H1 (cell line): ENCODE results near the gene TBPL2. TPM values are rescaled to one million over a fixed set of nuclear protein-coding genes. Genes with fewer than 3 reads are reported as not detected.

Source experiments
- CTCF ChIA-PET: fragments of 300-600 bp; sonication (Branson Sonifier 250); formaldehyde crosslinking; loops from one replicate; lab custom pipeline; 2021; ENCODE audit not compliant: partially characterized antibody; lab: Charles Lee
- POLR2A ChIA-PET: fragments of 300-600 bp; sonication (Branson Sonifier 250); formaldehyde crosslinking; loops from one replicate; lab custom pipeline; 2021; ENCODE audit warnings: inconsistent platforms; ENCODE audit not compliant: partially characterized antibody; lab: Charles Lee
- DNase-seq, 2 experiments: peaks; one replicate each; pipeline versions ENCODE4 v3.0.0 to v3.0.0-alpha.2; 2010 to 2022; ENCODE audit warnings: low spot score in 2 of 2, low read depth in 1 of 2, mixed read lengths in 1 of 2
- FAIRE-seq: peaks from 2 replicates; lab custom pipeline; 2011; peaks lifted over from hg19 to GRCh38; lab: Jason Lieb, UNC
- H2AFZ ChIP-seq: 2 replicates; pipeline ENCODE4 v1.8.1; 2012; ENCODE audit warnings: low read length, inconsistent platforms
- H2AK5ac ChIP-seq: 2 replicates; pipeline ENCODE4 v1.6.1; 2013; ENCODE audit warnings: low read depth, low read length
- H2BK120ac ChIP-seq: replicated peaks from 2 replicates; pipeline ENCODE3; 2013; ENCODE audit warnings: low read depth, low read length, inconsistent platforms
- H2BK12ac ChIP-seq: 2 replicates; pipeline ENCODE4 v1.6.1; 2013; ENCODE audit warnings: low read depth, low read length
- H2BK15ac ChIP-seq: 2 replicates; pipeline ENCODE4 v1.6.1; 2013; ENCODE audit warnings: low read length
- H2BK20ac ChIP-seq: 2 replicates; pipeline ENCODE4 v1.6.1; 2013; ENCODE audit warnings: low read length
- H2BK5ac ChIP-seq: 2 replicates; pipeline ENCODE4 v1.6.1; 2013; ENCODE audit warnings: low read depth, low read length
- H3K14ac ChIP-seq: 2 replicates; pipeline ENCODE4 v1.6.1; 2013; ENCODE audit warnings: inconsistent platforms; ENCODE audit not compliant: insufficient read length
- H3K18ac ChIP-seq: 2 replicates; pipeline ENCODE4 v1.6.1; 2013; ENCODE audit warnings: low read length; ENCODE audit errors: extremely low read depth
- H3K23ac ChIP-seq: 2 replicates; pipeline ENCODE4 v1.6.1; 2013; ENCODE audit warnings: inconsistent platforms; ENCODE audit not compliant: insufficient read length
- H3K23me2 ChIP-seq: 2 replicates; pipeline ENCODE4 v1.6.1; 2013; ENCODE audit warnings: low read depth, low read length
- H3K27ac ChIP-seq: 2 replicates; pipeline ENCODE4 v1.6.1; 2011; ENCODE audit warnings: low read depth, low read length, inconsistent platforms
- H3K27me3 ChIP-seq, 4 experiments: replicated peaks in 1 of 4; 1 replicate in 1 of 4; 2 replicates in 3 of 4; pipeline versions ENCODE4 v1.6.1 to v1.8.1; 2011 to 2013; ENCODE audit warnings: low read length in 3 of 4, mild to moderate bottlenecking in 3 of 4, inconsistent platforms in 2 of 4, mixed read lengths in 2 of 4, moderate library complexity in 1 of 4; ENCODE audit not compliant: control insufficient read depth in 3 of 4, insufficient read depth in 3 of 4; ENCODE audit errors: extremely low read depth in 1 of 4
- H3K36me3 ChIP-seq, 4 experiments: 2 replicates each; pipeline versions ENCODE4 v1.6.1 to v1.8.1; 2011 to 2013; ENCODE audit warnings: mild to moderate bottlenecking in 4 of 4, low read length in 3 of 4, moderate library complexity in 2 of 4, control low read depth in 1 of 4, inconsistent platforms in 1 of 4; ENCODE audit not compliant: insufficient read depth in 4 of 4, control insufficient read depth in 2 of 4
- H3K4ac ChIP-seq: replicated peaks from 2 replicates; pipeline ENCODE3; 2013; ENCODE audit warnings: low read length, low read depth, mixed read lengths, inconsistent platforms; ENCODE audit not compliant: insufficient read length
- H3K4me1 ChIP-seq, 4 experiments: replicated peaks in 1 of 4; 1 replicate in 1 of 4; 2 replicates in 3 of 4; pipeline versions ENCODE4 v1.6.1 to v1.8.1; 2011 to 2013; ENCODE audit warnings: low read length in 3 of 4, inconsistent platforms in 2 of 4, mixed read lengths in 1 of 4; ENCODE audit not compliant: insufficient read depth in 4 of 4, control insufficient read depth in 3 of 4
- H3K4me2 ChIP-seq, 2 experiments: 2 replicates each; pipeline versions ENCODE4 v1.6.1 to v1.8.1; 2011 to 2013; ENCODE audit warnings: low read depth in 2 of 2, low read length in 2 of 2, control low read depth in 1 of 2, inconsistent platforms in 1 of 2, mild to moderate bottlenecking in 1 of 2; ENCODE audit not compliant: insufficient read depth in 1 of 2
- H3K4me3 ChIP-seq, 4 experiments: fragments of 200-600, 300-600 bp in 1 of 4; sonication (generic), shearing (Covaris generic), sonication (Bioruptor Twin) in 1 of 4; 2 replicates each; pipeline versions ENCODE4 v1.5.1 to v1.8.1; 2011 to 2016; ENCODE audit warnings: low read length in 4 of 4, low read depth in 3 of 4, control low read depth in 2 of 4, inconsistent platforms in 2 of 4, mild to moderate bottlenecking in 2 of 4, mixed read lengths in 1 of 4, moderate library complexity in 1 of 4; ENCODE audit not compliant: insufficient read depth in 2 of 4; ENCODE audit errors: extremely low read depth in 1 of 4
- H3K56ac ChIP-seq: replicated peaks from 2 replicates; pipeline ENCODE3; 2013; ENCODE audit warnings: low read depth, mild to moderate bottlenecking, mixed read lengths, low read length, inconsistent platforms; ENCODE audit not compliant: insufficient read length
- H3K79me1 ChIP-seq: 2 replicates; pipeline ENCODE4 v1.6.1; 2013; ENCODE audit warnings: low read depth, low read length, control low read depth
- H3K79me2 ChIP-seq, 2 experiments: 2 replicates each; pipeline versions ENCODE4 v1.6.1 to v1.8.1; 2012 to 2013; ENCODE audit warnings: low read length in 2 of 2, mild to moderate bottlenecking in 2 of 2, inconsistent platforms in 1 of 2; ENCODE audit not compliant: insufficient read depth in 2 of 2, control insufficient read depth in 1 of 2
- H3K9ac ChIP-seq, 4 experiments: replicated peaks in 1 of 4; 1 replicate in 1 of 4; 2 replicates in 3 of 4; pipeline versions ENCODE4 v1.6.1 to v1.8.1; 2011 to 2013; ENCODE audit warnings: low read depth in 3 of 4, low read length in 3 of 4, control low read depth in 2 of 4, mild to moderate bottlenecking in 2 of 4, moderate library complexity in 2 of 4, inconsistent platforms in 1 of 4; ENCODE audit errors: extremely low read depth in 1 of 4
- H3K9me3 ChIP-seq, 2 experiments: 2 replicates each; pipeline versions ENCODE4 v1.6.1 to v1.8.1; 2012 to 2013; ENCODE audit warnings: mild to moderate bottlenecking in 2 of 2, moderate library complexity in 2 of 2, control low read depth in 1 of 2, inconsistent platforms in 1 of 2, low read depth in 1 of 2, low read length in 1 of 2, mixed read lengths in 1 of 2; ENCODE audit not compliant: insufficient read depth in 2 of 2
- H4K20me1 ChIP-seq, 2 experiments: replicated peaks in 1 of 2; 2 replicates each; pipeline versions ENCODE3 to v1.8.1; 2011 to 2013; ENCODE audit warnings: inconsistent platforms in 2 of 2, low read length in 2 of 2, mild to moderate bottlenecking in 1 of 2; ENCODE audit not compliant: insufficient read depth in 2 of 2, control insufficient read depth in 1 of 2
- H4K5ac ChIP-seq: 2 replicates; pipeline ENCODE4 v1.6.1; 2013; ENCODE audit warnings: low read length, low read depth, mixed read lengths, inconsistent platforms; ENCODE audit not compliant: insufficient read length
- H4K8ac ChIP-seq: 2 replicates; pipeline ENCODE4 v1.8.0; 2013; ENCODE audit warnings: mild to moderate bottlenecking, moderate library complexity, low read length, inconsistent platforms; ENCODE audit not compliant: insufficient read depth; ENCODE audit errors: extremely low read depth
- H4K91ac ChIP-seq: replicated peaks from 2 replicates; pipeline ENCODE3; 2013; ENCODE audit warnings: low read length, mixed read lengths, inconsistent platforms; ENCODE audit not compliant: insufficient read length
- CTCF ChIP-seq, 3 experiments: IDR thresholded peaks; 1 replicate in 2 of 3; 2 replicates in 1 of 3; pipeline versions ENCODE4 v1.5.1 to v1.6.1; 2011; ENCODE audit warnings: low read length in 3 of 3, mild to moderate bottlenecking in 3 of 3, inconsistent platforms in 2 of 3, low read depth in 1 of 3, moderate library complexity in 1 of 3; ENCODE audit not compliant: insufficient read depth in 1 of 3; ENCODE audit errors: control extremely low read depth in 1 of 3
- JUN ChIP-seq: IDR thresholded peaks from 2 replicates; pipeline ENCODE4 v1.6.1; 2011; ENCODE audit warnings: low read depth, mild to moderate bottlenecking, improper control_type of control experiment, low read length
- KDM4A ChIP-seq: IDR thresholded peaks from one replicate; pipeline ENCODE4 v1.7.1; 2012; ENCODE audit warnings: low read depth, mild to moderate bottlenecking, moderate library complexity, low read length, inconsistent platforms; ENCODE audit not compliant: severe bottlenecking
- KDM5A ChIP-seq: fragments of 200-600 bp; IDR thresholded peaks from 2 replicates; pipeline ENCODE4 v1.7.1; 2012; ENCODE audit warnings: mild to moderate bottlenecking, low read length, inconsistent platforms, mixed read lengths
- MAFK ChIP-seq: IDR thresholded peaks from 2 replicates; pipeline ENCODE4 v1.6.1; 2012; ENCODE audit warnings: low read depth, mild to moderate bottlenecking, improper control_type of control experiment, low read length
- POLR2A ChIP-seq, 2 experiments: IDR thresholded peaks; 1 replicate in 1 of 2; 2 replicates in 1 of 2; pipeline ENCODE4 v1.6.1; 2011; ENCODE audit warnings: low read depth in 2 of 2, low read length in 2 of 2, mild to moderate bottlenecking in 2 of 2; ENCODE audit errors: control extremely low read depth in 1 of 2
- RAD21 ChIP-seq, 2 experiments: IDR thresholded peaks in 1 of 2; conservative IDR thresholded peaks in 1 of 2; 2 replicates each; pipeline ENCODE4 v1.6.1; 2011; ENCODE audit warnings: low read depth in 2 of 2, low read length in 2 of 2, improper control_type of control experiment in 1 of 2, inconsistent platforms in 1 of 2, mild to moderate bottlenecking in 1 of 2, moderate library complexity in 1 of 2
- SIN3A ChIP-seq, 2 experiments: IDR thresholded peaks in 1 of 2; conservative IDR thresholded peaks in 1 of 2; 2 replicates each; pipeline ENCODE4 v1.6.1; 2011 to 2012; ENCODE audit warnings: low read length in 2 of 2, improper control_type of control experiment in 1 of 2, low read depth in 1 of 2, mild to moderate bottlenecking in 1 of 2
- SP2 ChIP-seq: IDR thresholded peaks from 2 replicates; pipeline ENCODE4 v1.6.1; 2012; ENCODE audit warnings: mild to moderate bottlenecking, low read length, inconsistent platforms
- TCF12 ChIP-seq: IDR thresholded peaks from 2 replicates; pipeline ENCODE4 v1.6.1; 2011; ENCODE audit warnings: low read depth, mild to moderate bottlenecking, low read length
- WGBS, 2 experiments: shearing (Covaris generic) in 1 of 2; methylation state at CpG; one replicate each; pipeline versions ENCODE4 v1.1.6 to v1.1.7; 2013 to 2015; ENCODE audit warnings: low lambda C conversion rate in 2 of 2, mixed read lengths in 2 of 2, inconsistent platforms in 1 of 2, low coverage in 1 of 2, missing lambda C conversion rate in 1 of 2; ENCODE audit not compliant: insufficient replicate concordance in 2 of 2, insufficient coverage in 1 of 2, insufficient read length in 1 of 2; ENCODE audit errors: extremely low coverage in 1 of 2, missing lambda C conversion rate in 1 of 2; 5-methylcytosine and 5-hydroxymethylcytosine counted together
- polyA plus RNA-seq, 7 experiments: library from polyadenylated mRNA; depleted of rRNA in 3 of 7; stranded (reverse) in 5 of 7; unstranded in 2 of 7; fragments of >200 nt in 5 of 7; fragments of 200-250 nt in 2 of 7; gene quantifications; 1 replicate in 5 of 7; 2 replicates in 1 of 7; 4 replicates in 1 of 7; pipeline versions ENCODE4 v1.2.1 to v1.2.3, GENCODE V29; 2011 to 2013; ENCODE audit warnings: missing spikeins in 2 of 7, mixed read lengths in 2 of 7
- total RNA-seq: library from RNA; stranded (reverse); fragmentation: NEBNext Ultra II Directional; extraction: Animal tissue kit (Norgen Biotek cat#: 25700); gene quantifications from 2 replicates; pipeline ENCODE4 v1.2.1, GENCODE V29; 2021

The TBPL2 gene
- total and polyA plus RNA-seq, 2 of the 8 experiments (the other 6 are each of a cell fraction or from before 2014, with no cell fraction given): 0.03 TPM; not detected in 1

- no peak overlapping the region for H3K4ac ChIP-seq
- H3K56ac ChIP-seq: no peak overlapping the region
- CTCF ChIA-PET: interaction anchor here (0.6 to 3.7 kb wide), 38 partner anchors 9 to 1782 kb away, joined by 3 to 21 read pairs (median 3); no protein-coding TSS in a partner anchor
- H3K9me3 ChIP-seq: no peaks in the 10 kb centered on the region
- H3K4me1 ChIP-seq: no peaks in the 10 kb centered on the region; a peak in 2 of 7 replicates
- H4K20me1 ChIP-seq: no peaks in the 10 kb centered on the region
- H3K36me3 ChIP-seq: no peaks in the 10 kb centered on the region
- no peak overlapping the region for H3K18ac ChIP-seq
- H3K27me3 ChIP-seq: no peaks in the 10 kb centered on the region
- H2AK5ac ChIP-seq: no peak overlapping the region
- TF ChIP-seq POLR2A (IDR thresholded peaks at IDR 0.05; ENCODE audit: control extremely low read depth in 1 of 2, low read depth in 2 of 2, low read length in 2 of 2) (no peak), KDM4A (no peak), JUN (no peak), MAFK (no peak), CTCF (IDR thresholded peaks at IDR 0.05; ENCODE audit: control extremely low read depth in 1 of 3, insufficient read depth in 1 of 3, low read depth in 1 of 3, low read length in 3 of 3) (peak in 2 of 3 experiments; percentile 55 to 56; a peak in 3 of 4 replicates), TCF12 (no peak), SP2 (no peak), KDM5A (no peak), RAD21 (IDR thresholded peaks at IDR 0.05 in 1 of 2, conservative IDR thresholded peaks at IDR 0.05 in 1 of 2; ENCODE audit: low read depth in 2 of 2, low read length in 2 of 2) (peak; percentile 68 to 79), SIN3A (conservative IDR thresholded peaks at IDR 0.05 in 1 of 2, IDR thresholded peaks at IDR 0.05 in 1 of 2; ENCODE audit: low read depth in 1 of 2, low read length in 2 of 2) (no peak)
- TF ChIP-seq, all 59 proteins: peak for 2
- Histone ChIP-seq H2BK12ac (no peak overlapping the region), H3K79me2 (no peaks in the 10 kb centered on the region), H4K8ac (no peak overlapping the region), H3K23ac (no peak overlapping the region), H3K27ac (no peak overlapping the region), H3K23me2 (no peaks in the 10 kb centered on the region), H2AFZ (peak overlapping the region; percentile 54; the same call in 1 of the 2 replicates), H3K79me1 (no peaks in the 10 kb centered on the region), H4K5ac (no peak overlapping the region), H2BK120ac (no peak overlapping the region), H3K4me2 (no peak overlapping the region), H2BK5ac (no peak overlapping the region; the same call in 1 of the 2 replicates), H3K14ac (no peak overlapping the region), H3K4me3 (no peak overlapping the region), H2BK15ac (no peak overlapping the region), H3K9ac (no peak overlapping the region), H2BK20ac (no peak overlapping the region), H4K91ac (no peak overlapping the region)
- POLR2A ChIA-PET: interaction anchor here (0.6 kb wide), 1 partner anchor 258 kb away, joined by 3 read pairs; no protein-coding TSS in a partner anchor
- whole genome bisulfite sequencing, 2 experiments: 71% methylated on average over 10 of the region's 10 CpGs; no CpG with 5 or more reads in 1 of the 2 experiments
- FAIRE-seq (peak; percentile 89), DNase-seq (no peak)
These were observed 2.2 kb downstream of the TBPL2 start for GRCh38 chr14:55438066-55438683.
